HCEC 1CT (cell line): Measurements from ENCODE around the gene MAN2A2.

Source experiments
- DNase-seq: peaks from one replicate; pipeline ENCODE4 v3.0.0-alpha.2; 2017

The MAN2A2 gene

DNA sequence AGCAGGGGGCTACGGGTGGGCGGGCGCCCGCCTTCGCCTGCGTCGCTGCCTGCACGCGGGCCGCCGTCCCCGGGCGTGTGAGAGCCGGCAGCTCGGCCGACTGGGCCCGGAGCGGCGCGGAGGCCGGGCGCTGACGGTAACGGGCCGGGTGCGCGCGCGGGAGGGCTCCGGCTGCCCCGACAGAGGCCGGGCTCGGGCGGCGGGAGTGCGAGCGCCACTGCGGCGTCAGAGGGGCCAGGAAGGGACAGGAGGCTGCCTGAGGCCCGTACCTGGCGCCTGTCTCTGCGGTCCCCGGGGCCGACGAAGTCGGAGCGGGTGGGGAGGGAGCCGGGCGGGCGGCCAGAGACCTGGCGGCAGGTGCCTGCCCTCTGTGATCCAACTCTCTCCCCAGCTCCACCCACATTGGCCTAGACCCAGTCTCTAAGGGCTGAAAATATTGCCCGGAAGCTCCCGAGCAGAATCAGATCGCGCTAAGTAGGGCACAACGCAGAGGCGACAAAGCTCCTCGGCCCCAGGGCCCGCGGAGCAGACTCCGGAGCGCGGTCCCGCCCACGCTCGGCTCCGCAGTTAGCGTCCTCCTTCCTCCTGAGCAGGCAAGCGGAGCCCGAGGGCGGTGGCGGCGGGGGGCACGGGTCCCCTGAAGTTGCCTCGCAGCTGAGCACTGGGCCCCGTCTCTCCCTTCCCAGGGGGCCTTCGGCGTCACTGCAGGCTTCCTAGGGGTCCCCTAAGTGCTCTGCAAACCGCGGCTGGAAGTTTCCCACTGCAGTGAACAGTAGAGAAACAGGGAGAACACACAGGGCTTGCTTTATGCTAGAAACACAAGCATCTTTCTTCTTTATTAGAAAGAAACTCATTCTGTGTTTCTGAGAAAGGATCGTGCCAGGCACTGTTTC, at the start of gene MAN2A2:
MAN2A2 (plus strand) TSS at position 463 of the 893 bp plus-strand sequence. CDS start 906 bp downstream, outside the sequence.
- peak; percentile 14 for DNase-seq

DNA sequence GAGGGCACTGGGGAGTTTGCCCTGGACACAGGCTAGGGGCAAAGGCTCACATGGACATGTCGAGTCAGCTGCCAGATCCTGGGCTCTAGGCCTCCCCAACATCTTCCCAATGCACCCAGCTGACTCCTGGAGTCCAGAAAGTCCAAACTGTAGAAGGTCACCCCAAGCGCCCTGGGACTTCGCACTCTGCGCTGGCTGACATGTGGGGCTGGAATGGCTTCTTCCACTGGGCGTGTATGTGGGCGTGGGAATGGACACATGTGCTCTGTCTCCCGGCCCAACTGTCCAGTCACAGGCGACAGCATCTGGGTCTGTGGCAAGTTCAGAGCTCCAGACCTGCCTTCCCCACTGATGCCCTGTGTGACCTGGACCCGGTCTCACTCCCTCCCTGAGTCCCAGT, 48.0 kb upstream of the MAN2A2 start:
- no peak for DNase-seq

DNA sequence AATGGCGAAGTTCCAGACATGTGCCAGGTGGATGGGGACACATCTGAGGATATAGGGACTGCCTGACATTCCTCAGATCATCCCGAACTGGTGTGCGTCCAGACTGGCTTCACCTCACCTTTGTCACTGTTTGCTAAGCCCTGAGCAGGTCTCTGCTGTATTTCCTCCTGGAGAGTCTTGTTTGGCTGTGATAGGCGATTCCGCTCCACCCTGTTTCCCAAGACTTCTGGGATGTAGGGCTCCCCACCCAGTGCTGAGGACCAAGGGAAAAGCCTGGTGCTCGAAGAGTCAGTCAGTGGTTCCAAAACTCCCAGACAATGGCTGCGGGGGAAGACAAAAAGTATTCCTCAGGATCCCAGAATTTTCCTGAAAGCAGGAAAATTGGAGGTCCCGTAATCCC, 45.8 kb upstream of the MAN2A2 start:
- DNase-seq: no peak

DNA sequence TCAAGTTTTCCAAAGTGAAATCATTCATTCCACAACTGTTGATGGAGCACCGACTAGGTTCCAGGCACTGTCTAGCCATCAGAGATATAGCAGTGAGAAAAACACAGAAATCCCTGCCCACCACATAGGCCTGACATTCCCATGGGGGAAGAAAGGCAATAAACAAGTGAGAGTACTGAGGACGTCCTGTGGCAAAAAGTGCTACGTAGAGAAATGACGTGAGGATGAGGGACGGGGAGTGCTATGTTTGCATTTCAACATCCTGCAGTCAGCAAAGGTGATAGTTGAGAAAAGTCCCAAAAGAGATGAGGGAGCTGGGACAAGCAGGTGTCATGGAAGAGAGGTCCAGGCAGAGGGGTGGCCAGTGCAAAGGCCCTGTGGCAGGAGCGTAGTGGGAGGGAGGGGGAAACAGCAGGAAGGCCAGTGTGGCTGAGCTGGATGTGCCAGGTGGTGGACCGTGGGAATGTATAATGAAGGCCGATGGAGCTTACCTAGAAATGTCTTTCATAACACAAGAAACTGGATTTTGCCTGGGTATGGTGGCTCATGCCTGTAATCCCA, 45.1 kb upstream of the MAN2A2 start:
- no peak for DNase-seq

DNA sequence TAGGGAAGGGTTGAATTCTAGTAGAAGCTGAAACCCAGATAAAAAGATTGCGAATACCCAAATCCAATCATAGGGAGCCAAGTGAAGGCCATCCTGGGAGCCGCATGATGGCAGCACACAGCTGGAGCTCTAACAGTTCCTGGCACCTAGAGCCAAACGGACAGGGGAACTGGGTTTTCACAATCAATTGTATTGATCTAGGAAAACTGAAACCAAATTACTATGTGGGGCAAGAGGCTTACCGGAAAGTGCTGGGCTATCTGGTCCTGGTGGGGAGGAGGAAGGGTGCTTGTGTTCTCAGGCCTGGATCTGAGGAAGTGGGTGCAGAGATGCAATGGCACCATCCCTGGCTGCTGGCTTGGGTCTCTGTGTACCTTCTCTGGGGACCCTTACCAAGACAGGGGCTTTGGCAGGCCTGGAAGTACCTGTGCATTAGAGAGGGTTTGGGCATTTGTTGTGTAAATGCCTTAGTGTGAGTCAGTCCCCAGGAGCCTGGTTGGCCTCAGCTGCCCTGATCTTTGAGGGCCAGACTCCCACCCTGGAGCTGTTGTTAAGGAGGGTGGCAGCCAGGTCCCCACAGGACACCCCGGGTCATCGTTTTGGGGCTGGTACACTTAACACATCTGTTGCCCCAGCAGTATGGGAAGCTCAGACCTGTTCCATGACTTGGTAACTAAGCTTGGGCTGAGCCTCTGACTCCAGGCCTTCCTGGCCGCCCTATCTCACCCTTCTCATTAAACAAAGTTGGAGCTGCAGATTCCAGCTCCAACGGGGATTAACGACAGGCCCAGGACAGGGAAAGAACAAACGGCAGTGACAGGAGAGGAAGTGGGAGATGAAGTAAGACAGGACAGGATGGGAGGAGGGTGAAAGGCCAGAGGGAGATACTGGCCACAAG, 43.6 kb upstream of the MAN2A2 start:
- DNase-seq: peak; percentile 23

DNA sequence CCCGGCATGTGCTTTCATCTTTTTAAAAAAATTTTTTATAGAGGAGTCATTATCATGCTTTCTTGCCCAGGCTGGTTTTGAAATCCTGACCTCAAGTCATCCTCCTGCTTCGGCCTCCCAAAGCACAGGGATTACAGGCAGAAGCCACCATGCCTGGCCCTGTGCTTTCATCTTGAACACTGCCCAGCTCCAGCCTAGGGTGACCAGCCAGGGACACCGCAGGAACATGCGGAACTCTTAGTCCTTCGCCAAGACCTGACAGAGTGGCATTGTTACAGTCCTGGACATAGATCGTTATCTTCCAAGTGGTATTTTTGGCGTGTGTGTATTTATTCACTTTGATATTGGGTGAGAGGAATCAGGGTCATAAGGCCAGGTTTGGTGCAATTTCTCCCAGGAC, 42.7 kb upstream of the MAN2A2 start:
- no peak for DNase-seq

DNA sequence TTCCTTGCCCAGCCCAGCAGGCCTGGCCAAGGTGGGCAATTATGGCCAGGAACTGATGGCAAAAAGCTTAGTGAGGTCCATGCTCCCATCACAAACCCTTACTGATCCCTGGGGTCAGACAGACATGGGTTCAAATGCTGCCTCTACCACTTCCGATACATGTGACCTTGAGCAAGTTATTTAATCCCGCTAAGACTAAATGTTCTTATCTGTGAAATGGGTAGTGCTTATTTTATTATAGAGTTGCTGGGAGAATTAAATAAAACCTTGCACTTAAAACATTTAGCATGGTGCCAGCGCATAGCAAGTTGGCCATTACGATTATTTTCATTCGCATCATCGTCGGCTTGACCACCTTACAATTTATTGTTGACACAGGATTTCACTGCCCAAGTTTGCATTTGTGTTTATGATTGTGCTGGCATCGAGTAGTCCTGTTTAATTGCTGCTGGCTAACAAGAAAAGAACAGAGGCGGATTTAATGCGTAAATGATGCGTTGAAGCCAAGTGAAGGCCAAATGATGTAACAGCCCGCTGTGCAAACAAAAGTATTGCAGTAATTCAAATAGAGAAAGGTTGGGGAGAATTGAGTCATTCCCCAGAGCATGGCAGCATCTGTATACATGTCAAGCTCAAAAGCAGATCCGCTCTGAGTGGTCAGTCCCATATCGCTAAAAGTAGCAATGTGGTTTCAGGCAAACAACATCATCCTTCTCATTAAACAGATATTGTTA, 42.0 kb upstream of the MAN2A2 start:
- no peak for DNase-seq

DNA sequence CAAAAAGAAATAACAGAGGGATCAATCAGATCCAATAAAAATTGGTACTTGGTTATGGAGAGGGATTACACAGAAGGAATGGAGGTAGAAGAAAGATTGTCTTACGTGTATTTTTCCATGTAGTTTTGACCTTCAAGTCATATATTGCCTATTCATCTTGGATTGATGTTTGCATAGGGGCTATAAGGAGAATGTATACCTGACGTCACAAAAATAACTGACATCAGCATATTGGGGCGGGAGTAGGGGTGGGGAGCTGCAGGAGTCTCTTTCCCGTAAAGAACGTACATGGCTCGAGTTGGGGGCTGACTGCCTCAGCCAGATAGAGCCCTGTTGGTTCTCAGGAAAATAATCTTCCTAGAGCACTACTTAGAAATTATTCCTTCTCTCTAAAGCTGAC, 40.6 kb upstream of the MAN2A2 start:
- DNase-seq: no peak

DNA sequence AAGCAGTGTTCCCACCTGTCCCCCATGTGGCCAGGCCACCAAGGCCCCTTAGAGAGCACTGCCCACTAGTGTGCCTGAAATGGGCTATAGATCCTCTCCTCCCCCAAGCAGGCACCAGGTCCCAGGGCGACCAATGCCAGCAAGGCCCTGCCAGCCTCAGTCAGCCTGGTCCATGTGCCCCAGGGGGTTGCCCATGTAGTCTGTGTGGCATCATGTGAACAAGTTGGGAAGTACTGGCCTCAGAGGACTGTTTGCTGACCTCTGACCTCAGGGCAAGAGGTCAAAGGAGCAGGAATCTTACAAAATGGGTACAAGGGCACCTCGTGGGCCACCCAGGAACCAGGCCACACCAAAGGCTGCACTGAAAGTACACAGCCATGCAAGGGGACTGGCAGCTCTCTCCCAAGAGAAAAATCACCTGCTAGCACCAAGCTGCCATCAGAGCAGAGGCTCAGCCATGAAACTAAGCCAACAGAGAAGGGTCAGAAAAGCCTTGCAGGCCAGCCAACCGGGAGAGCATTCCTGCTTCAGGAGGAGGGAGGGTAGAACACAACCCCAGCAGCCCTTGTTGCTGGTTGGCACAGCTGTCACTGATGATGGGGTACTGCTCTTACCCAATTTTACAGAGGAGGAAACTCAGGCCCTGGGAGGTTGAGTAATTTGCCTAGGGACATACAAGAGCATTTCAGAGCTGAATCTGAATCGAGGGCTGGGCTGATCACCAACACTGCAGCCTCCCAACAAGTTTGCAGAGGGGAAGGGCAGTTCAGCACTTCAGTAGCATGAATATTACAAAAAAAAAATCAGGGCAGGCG, 39.9 kb upstream of the MAN2A2 start:
- no peak for DNase-seq

DNA sequence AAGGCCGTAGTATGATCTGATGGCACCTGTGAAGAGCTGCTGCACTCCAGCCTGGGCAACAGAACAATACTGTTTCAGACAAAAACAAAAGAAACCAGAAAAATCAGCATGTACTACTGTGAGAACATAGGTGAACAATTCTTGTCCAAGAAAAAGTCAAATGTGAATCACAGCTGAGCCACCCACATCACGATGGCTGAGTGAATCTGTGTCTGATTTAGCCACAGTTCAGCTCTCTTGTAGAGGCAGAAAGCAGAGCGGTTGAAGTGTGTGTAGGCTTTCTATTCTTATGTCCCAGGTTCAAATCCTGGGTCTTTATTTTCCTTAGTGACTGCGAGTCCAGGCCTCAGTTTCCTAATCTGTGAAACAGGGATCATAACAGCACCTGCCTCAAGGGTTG, 39.1 kb upstream of the MAN2A2 start:
- DNase-seq: no peak

DNA sequence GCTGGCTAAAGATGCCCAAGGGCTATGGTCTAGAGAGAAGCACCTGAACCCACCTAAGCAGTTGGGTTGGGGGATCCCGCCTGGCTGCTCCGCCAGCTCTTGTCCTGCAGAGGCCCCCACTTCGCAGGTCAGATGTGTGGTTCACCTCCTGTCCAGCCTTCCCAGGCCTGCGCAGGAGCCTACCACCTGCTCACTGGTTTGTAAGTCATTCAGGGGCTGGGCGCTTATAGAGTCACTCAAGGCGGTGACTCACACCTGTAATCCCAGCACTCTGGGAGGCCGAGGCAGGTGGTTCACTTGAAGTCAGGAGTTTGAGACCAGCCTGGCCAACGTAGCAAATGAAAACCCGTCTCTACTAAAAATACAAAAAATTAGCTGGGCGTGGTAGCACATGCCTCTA, 38.6 kb upstream of the MAN2A2 start:
- DNase-seq: no peak

DNA sequence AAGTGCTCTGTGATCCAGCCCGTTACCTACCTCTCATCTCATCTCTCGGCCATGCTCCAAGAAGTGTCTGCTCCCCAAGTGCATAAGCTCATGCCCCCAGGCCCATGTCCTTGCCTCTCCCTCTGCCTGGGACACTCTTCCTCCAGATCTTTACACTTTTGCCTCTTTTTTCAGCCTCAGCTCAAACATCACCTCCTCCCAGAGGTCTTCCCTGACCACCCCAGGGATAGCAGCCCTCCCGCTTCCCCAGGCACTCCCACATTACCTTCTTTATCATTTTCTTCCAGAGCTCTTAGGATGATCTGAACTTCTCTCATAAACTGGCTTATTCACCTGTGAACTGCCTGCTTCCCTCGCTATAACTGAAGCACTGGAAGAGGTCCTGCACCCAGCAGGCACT, 37.4 kb upstream of the MAN2A2 start:
- no peak for DNase-seq

DNA sequence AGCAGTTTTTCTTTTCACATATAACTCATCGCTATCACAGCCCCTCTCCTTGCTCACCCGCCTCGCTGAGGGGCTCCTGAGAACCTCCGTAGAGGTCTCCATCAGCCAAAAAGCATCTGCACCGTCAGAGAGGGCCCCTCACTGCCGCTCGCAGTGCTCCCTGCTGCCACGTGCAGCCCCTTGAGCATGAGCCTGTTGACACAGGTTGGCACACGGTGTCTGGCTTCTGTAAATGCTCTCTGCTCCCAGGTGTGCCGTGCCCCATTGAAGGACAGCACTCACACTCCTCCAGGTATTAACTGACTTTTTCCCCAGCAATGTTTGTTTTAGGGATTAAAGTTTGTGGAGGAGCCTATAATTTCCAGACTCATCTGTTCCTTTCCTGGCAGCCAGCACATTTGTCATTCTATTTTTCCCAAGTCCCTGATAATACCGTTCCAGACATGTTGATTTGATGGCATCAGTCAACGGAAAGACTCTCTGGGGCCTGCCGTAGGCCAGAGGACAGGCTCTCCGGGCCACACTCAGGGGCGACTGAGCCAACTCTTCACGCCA, 36.9 kb upstream of the MAN2A2 start:
- DNase-seq: no peak

DNA sequence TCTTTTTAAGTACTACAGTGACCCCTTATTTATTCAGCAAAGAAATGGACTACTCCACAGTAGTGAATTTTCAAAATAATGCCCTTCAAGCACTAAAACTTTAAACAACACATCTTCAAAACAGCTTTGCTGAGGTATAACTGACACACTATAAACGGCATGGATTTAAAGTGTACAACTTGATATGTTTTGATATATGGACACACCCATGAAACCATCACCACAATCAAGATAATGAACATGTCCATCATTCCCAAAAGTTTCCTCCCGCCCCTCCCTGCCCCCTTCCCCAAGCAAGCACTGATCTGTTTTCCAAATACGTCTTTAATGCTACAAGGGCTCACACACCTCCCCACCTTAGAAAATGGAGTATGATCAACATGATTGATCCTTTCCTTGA, 36.3 kb upstream of the MAN2A2 start:
- DNase-seq: no peak

DNA sequence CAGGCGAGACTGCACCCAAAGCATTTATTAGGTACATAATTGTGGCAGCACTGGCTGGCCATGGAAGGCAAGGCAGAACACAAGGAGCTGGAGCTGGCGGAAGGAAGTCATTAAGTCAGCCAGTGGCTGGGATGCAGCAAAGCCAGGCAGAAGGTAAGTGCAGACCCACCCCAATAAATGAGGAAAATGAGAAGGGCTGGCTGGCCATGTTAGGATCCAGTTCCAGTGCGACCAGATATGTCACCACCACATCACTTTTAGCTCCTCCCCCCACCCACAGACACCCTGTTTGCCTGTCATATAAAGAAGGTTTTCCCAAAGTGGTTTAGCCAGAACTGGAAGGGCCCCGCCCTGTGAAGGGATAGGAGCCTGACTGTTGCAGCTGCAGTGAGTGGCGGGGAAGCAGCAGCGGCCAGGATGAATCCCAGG, 34.8 kb upstream of the MAN2A2 start, which contains the start of gene FURIN:
FURIN (plus strand) TSS at position 328 of the 429 bp plus-strand sequence. CDS start 7,153 bp downstream, outside the sequence.
- DNase-seq: no peak

DNA sequence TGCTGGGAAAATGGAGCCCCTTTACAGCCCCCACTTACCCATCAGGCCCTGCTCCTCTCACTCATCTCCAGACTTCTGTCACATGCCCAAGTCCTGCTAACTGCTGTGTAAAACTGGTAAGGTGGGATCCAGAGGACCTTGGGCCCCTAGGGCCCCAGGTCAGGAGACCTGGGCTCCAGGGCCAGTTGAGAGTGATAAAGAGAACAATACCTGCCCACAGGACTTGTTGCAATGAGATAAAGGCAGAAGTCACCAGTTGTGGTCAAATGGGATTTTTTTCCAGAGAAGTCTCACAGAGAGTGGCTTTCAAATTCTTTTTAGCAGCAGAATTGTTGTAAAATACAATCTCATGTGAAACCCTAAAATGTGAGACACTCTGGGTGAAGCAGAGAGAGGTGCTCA, 34.0 kb upstream of the MAN2A2 start:
- DNase-seq: no peak

DNA sequence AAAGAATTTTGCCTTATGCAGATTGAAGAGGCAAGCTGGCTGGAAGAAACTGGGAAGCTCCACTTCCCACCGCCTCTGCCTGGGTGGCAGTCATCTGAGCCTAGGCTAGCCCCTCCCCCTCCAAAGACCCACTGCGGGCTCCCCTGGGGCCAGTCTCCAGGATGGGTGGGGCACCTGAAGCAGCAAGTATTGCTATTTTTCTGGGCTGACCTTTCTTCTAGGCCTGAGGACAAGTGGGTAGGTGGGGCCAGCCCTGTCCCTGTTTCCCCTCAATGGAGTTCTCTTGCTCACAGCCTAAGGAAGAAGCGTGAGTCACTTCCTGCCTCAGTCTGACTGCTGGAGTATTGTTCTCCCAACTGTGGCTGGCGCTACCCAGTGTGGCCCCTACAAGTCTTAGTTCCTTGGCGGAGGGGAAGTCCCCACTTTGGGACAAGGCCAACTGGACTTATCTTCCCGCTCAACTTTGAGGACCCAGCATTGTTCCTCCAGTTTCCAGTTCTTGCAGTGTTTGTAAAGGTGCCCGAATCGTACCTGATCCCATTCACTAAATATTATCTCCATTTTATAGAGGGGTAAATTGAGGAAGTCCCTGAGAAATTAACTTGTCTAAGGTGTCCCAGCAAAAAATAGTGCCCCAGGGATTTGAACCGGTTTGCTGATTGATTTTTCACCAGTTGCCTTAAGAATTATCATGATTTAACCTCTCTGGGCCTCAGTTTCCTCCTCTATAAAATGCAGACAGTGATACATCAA, 33.3 kb upstream of the MAN2A2 start:
- peak; percentile 79 for DNase-seq

DNA sequence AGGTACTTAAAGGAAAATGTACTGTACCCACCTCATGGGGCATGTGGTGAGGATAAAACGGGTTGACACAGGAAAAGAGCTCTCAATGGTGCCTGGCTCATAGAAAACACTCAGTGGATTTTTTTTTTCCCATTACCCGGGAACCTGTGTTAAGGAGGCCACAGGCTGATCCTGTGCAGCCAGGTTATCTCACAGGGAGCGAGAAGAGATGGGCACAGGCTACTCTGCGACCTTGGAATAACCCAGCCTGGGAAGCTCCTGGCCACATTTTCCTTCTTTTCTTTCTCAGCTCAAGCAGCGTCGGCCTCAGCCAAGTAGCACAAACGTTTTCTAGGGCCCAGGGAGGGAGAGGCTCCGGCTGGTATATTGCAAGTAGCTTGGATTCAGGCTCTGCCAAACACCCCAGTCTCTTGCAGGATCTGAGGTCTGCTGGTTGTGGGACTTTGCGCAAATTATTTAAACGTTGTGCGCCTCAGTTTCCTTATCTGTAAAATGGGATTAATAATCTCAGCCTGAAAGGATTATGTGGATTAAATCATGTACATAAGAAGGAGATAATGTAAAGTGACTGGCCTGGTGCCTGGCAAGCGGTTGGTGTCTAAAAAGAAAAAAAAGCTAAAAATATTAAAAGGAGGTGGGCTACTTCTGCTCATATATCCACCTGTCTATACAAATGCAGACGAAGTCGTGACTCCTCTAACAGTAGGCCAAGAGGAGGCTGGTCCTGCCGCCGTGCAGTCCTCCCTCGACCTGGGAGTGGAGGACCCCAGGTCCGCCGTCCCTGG, 32.6 kb upstream of the MAN2A2 start:
- DNase-seq: no peak

DNA sequence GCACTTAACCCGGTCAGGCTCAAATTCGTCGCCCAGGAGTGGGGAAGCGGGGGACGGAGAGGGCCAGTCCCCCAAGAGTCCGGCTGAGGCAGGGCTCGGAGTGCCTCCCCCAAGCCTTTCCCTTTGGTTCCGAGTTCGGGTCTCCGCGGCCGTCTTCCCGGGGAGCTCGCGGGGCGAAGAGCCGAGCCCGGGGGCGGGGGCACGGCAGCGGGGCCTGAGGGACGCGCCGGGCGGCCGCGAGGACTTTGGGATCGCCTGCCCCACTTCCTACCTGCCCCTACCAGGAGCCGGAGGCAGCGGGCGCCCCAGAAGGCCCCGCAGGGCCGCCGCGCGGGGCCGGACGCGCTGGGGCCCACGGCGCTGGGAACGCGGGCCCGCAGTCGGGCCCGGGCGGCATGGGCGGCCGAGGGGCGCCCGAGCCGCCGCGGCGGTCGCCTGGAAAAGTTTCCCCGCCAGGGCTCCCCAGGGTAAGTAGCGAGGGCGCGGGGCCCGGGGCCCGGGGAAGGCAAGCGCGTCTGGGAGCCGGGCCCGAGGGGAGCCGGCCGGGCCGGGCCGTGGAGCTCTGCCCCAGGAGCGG, 31.9 kb upstream of the MAN2A2 start:
- DNase-seq: peak; percentile 34
